CD4-positive, alpha-beta T cell treated with Interleukin-17A for 4 hours (primary cell): ENCODE results near the gene RIPOR1.
A peak's percentile ranks its signal among the peaks of the same experiment; 100 is the strongest.
"Not testable (repeated sequence)": the region's sequence is repeated elsewhere in the genome, so short reads cannot be mapped to it uniquely, and the experiment has no call there.

Source experiments
- DNase-seq: peaks from one replicate; pipeline ENCODE4 v3.0.0-alpha.2; 2020; ENCODE audit warnings: mixed read lengths

Gene RIPOR1, protein sequence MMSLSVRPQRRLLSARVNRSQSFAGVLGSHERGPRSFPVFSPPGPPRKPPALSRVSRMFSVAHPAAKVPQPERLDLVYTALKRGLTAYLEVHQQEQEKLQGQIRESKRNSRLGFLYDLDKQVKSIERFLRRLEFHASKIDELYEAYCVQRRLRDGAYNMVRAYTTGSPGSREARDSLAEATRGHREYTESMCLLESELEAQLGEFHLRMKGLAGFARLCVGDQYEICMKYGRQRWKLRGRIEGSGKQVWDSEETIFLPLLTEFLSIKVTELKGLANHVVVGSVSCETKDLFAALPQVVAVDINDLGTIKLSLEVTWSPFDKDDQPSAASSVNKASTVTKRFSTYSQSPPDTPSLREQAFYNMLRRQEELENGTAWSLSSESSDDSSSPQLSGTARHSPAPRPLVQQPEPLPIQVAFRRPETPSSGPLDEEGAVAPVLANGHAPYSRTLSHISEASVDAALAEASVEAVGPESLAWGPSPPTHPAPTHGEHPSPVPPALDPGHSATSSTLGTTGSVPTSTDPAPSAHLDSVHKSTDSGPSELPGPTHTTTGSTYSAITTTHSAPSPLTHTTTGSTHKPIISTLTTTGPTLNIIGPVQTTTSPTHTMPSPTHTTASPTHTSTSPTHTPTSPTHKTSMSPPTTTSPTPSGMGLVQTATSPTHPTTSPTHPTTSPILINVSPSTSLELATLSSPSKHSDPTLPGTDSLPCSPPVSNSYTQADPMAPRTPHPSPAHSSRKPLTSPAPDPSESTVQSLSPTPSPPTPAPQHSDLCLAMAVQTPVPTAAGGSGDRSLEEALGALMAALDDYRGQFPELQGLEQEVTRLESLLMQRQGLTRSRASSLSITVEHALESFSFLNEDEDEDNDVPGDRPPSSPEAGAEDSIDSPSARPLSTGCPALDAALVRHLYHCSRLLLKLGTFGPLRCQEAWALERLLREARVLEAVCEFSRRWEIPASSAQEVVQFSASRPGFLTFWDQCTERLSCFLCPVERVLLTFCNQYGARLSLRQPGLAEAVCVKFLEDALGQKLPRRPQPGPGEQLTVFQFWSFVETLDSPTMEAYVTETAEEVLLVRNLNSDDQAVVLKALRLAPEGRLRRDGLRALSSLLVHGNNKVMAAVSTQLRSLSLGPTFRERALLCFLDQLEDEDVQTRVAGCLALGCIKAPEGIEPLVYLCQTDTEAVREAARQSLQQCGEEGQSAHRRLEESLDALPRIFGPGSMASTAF

GRCh38 chr16:67528222-67528869 is at the start of gene RIPOR1:
Gene RIPOR1 (plus strand): TSS chr16:67528829. CDS start chr16:67538447, 9,618 bp downstream.
- peak; percentile 75 for DNase-seq

GRCh38 chr16:67480833-67481560 is 47.6 kb upstream of the RIPOR1 start, which contains the start of gene ATP6V0D1:
Gene ATP6V0D1 (minus strand): TSS chr16:67481157. CDS start chr16:67481086, 71 bp downstream.
- peak; percentile 99 for DNase-seq

DNA sequence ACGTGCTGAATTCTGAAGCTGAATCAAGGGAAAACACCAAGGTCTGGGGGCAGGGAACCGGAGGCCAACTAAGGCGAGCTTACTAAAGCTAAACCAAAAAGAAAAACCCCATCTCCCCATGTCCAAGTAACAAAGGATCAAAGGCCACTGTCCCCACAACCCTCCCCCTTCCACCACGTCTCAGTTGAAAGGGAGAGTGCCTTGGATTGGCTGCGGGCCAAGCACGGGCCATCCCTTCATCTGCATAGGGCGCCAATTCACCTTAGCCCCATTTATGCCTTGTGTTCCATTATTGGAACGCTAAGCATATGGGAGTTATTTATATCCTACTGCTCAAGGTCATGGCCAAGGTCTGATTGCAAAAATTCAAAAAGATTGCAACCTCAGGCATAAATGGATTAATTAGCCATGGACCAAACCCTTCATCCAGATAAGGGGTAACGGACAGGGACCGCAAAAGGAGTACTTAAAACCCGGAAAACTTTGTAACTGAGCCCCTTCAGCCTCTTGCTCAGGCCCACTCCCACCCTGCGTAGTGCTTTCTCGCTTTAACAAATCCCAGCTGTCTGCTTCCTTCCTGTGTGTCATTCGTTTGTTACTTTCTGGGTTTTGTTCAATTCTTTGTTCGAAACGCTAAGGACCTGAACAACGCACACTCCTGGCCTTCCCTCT is 46.9 kb upstream of the RIPOR1 start:
- DNase-seq: peak; percentile 52

DNA sequence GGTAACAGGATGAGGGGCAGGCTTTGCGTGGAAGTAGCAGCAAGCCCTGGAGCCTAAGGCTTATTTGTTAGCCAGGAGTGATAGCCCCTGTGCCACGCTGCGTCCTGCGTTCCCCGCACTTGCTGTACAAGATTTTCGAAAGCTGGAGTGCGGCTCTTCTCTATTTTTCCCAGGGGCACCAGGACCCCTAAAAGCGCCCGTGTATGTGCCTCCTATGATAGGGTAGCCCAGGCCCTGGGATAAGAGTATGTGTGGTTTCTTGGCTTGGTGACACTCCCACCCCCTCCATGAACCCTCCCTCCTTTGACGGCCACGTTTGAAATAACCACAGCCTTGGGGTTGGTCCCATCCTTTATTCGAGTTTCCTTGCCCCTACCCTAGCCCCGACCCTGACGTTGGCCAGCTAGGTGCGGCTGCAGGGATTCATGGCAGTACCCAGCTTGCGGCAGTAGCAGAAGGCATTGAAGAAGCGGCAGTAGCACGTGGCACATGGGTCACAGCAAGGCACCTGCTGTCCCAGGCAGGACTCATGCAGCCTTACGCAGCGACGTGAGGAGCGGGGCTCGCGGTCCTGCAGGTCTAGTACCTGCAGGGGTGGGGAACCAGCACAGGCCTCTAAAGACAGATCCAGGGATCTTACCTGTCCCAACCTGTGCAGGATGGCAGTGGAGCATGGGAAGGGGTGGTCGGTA is 46.2 kb upstream of the RIPOR1 start:
- DNase-seq: no peak

DNA sequence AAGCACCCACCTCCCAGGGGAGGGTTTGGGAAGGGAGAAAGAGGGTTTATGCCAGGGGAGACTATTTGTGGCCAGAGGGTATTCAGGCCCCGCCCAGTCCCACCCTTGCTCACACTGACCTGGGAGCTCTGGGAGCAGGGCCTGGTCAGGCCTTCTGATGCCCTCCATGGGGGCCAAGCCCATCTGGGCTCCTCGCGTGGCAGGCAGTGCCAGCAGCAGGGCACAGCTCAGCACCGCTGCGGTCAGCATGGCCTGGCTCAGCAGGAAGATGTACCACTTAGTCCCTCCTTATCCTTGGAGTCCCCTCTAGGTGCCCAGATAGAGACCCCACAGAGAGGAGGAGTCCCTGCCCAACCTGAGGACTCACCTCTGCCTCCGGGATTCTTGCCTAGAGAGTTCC is 45.5 kb upstream of the RIPOR1 start, which contains the start of gene AGRP:
AGRP (minus strand) TSS at position 398 of the 400 bp plus-strand sequence; CDS start at position 249, 149 bp downstream.
- no peak for DNase-seq

- DNase-seq: no peak
These were observed 44.7 kb upstream of the RIPOR1 start for GRCh38 chr16:67483731-67484525.

GRCh38 chr16:67486805-67487204 is 41.8 kb upstream of the RIPOR1 start:
- no peak for DNase-seq

GRCh38 chr16:67487561-67487960 is 41.1 kb upstream of the RIPOR1 start:
- not testable (repeated sequence) for DNase-seq

DNA sequence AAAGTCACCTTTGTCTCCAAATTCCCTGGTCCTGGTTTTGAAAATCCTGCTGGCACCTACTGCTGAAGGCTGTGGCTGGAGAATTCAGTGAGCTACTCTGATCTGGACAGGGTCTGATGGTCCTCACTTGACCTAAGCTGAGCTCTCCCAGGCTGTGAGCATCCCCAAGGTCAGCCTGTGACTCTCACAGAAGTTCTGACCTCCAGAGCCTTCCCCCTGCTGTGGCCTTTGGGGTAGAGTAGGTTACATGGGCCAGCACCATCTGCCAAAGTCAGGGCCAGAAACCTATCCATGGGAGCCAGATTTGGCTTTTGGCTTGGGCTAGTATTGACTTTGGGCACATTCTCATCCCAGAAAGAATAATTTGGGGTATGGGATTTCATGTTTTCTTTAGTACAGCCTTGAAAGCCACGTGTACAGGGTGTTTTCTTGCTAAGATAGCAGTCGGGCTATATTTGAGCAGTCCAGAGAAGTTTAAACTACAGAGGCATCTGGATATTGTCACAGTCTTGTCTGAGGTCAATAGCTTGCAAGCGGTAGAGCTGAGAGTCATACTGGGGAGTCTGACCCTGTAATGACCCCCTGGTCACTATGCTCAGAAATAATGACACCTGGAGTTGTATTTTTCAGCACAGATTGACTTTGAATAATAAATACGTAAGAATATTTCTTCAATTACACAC is 39.1 kb upstream of the RIPOR1 start:
- DNase-seq: no peak

GRCh38 chr16:67490335-67491096 is 38.1 kb upstream of the RIPOR1 start:
- no peak for DNase-seq

- DNase-seq: no peak
These were observed 29.5 kb upstream of the RIPOR1 start for GRCh38 chr16:67499106-67499505.

- peak; percentile 64 for DNase-seq
These were observed 24.3 kb upstream of the RIPOR1 start for GRCh38 chr16:67504031-67505021.

DNA sequence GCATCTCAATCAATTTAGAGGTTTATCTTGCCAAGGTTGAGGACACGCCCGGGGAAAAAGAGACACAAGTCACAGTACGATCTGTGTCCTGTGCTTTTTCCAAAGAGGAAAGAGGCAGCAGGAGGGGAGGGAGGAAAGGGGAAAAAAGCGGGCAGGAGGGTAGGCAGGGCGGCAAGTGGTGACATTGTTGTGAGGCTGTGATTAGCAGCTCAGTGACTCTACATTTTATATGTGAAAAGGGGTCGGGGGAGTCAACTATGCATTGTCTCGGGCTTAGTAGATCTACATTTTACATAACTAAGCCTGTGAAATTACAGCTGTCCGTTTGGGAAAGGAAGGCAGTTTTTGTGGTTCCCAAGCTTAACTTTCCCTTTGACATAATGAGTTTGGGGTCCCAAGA is 22.2 kb upstream of the RIPOR1 start:
- DNase-seq: no peak

GRCh38 chr16:67509016-67509415 is 19.6 kb upstream of the RIPOR1 start:
- DNase-seq: peak; percentile 54

DNA sequence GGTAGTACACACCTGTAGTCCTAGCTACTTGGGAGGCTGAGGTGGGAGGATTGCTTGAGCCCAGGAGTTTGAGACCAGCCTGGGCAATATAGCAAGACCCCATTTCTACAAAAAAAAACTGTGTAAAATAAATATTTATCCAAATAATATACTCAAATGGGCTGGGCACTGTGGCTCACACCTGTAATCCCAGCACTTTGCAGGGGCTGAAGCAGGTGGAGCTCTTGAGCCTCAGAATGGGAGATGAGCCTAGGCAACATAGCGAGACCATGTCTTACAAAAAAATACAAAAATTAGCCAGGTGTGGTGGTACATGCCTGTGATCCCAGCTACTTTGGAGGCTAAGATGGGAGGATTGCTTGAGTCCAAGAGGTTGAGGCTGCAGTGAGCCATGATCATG is 14.7 kb upstream of the RIPOR1 start:
- DNase-seq: not testable (repeated sequence)

- peak; percentile 92 for DNase-seq
These were observed 14.2 kb upstream of the RIPOR1 start for GRCh38 chr16:67514382-67514828.
